IMR-90 (cell line): Measurements from ENCODE around the gene NF2. TPM values are rescaled to one million over a fixed set of nuclear protein-coding genes. Genes with fewer than 3 reads are reported as not detected.

Experiments used
- ATAC-seq: fragments of 200-7000 bp; cut with Tn5 transposase; 2 replicates; pipeline ENCODE4 v1.9.1; 2020; ENCODE audit warnings: low read depth, mild to moderate bottlenecking, moderate library complexity
- BruUV-seq: library from RNA; stranded (reverse); fragments of 400-500 nt; replicated peaks from 2 replicates; lab custom pipeline; 2021; lab: Mats Ljungman, UMichigan
- CTCF ChIA-PET: fragments of 300-600 bp; formaldehyde crosslinking; extraction: SDS; loops from one replicate; lab custom pipeline; 2021; ENCODE audit warnings: antibody characterized with exemption; lab: Yijun Ruan, JAX
- POLR2A ChIA-PET: fragments of 300-600 bp; sonication (Branson Sonifier 250); formaldehyde crosslinking; loops from one replicate; lab custom pipeline; 2022; ENCODE audit warnings: antibody characterized with exemption; ENCODE audit not compliant: unreplicated experiment; lab: Charles Lee
- DNase-seq: peaks from one replicate; pipeline ENCODE4 v3.0.0; 2013
- H2AFZ ChIP-seq: replicated peaks from 2 replicates; pipeline ENCODE3; 2013; ENCODE audit warnings: low read length, mild to moderate bottlenecking; ENCODE audit not compliant: poor library complexity
- H2AK5ac ChIP-seq: 2 replicates; pipeline ENCODE4 v1.6.1; 2013; ENCODE audit warnings: low read depth, low read length, inconsistent platforms
- H2AK9ac ChIP-seq: replicated peaks from 2 replicates; pipeline ENCODE3; 2013; ENCODE audit warnings: mild to moderate bottlenecking, low read depth, low read length, moderate library complexity; ENCODE audit not compliant: poor library complexity
- H2BK120ac ChIP-seq: 2 replicates; pipeline ENCODE4 v1.6.1; 2013; ENCODE audit warnings: low read depth, low read length, inconsistent platforms
- H2BK15ac ChIP-seq: 3 replicates; pipeline ENCODE4 v1.6.1; 2013; ENCODE audit warnings: low read depth, low read length, inconsistent platforms
- H2BK20ac ChIP-seq: 2 replicates; pipeline ENCODE4 v1.6.1; 2013; ENCODE audit warnings: low read depth, mild to moderate bottlenecking, inconsistent platforms, low read length, moderate library complexity
- H2BK5ac ChIP-seq: 2 replicates; pipeline ENCODE4 v1.6.1; 2013; ENCODE audit warnings: mild to moderate bottlenecking, low read depth, low read length, inconsistent platforms; ENCODE audit not compliant: poor library complexity, severe bottlenecking
- H3K14ac ChIP-seq: replicated peaks from 2 replicates; pipeline ENCODE4 v1.6.1; 2013; ENCODE audit warnings: low read depth, low read length, inconsistent platforms
- H3K18ac ChIP-seq: 2 replicates; pipeline ENCODE4 v1.6.1; 2013; ENCODE audit warnings: low read depth, low read length, control low read depth
- H3K23ac ChIP-seq: 2 replicates; pipeline ENCODE4 v1.6.1; 2013; ENCODE audit warnings: low read depth, low read length, inconsistent platforms
- H3K27ac ChIP-seq: 2 replicates; pipeline ENCODE4 v1.5.1; 2013; ENCODE audit warnings: mild to moderate bottlenecking, control low read depth, low read length; ENCODE audit not compliant: insufficient read depth
- H3K27me3 ChIP-seq: 2 replicates; pipeline ENCODE4 v1.6.1; 2013; ENCODE audit warnings: low read length; ENCODE audit not compliant: control insufficient read depth, insufficient read depth
- H3K36me3 ChIP-seq: 2 replicates; pipeline ENCODE4 v1.6.1; 2013; ENCODE audit warnings: low read length, mixed read lengths; ENCODE audit not compliant: control insufficient read depth, insufficient read depth
- H3K4ac ChIP-seq: 2 replicates; pipeline ENCODE4 v1.6.1; 2013; ENCODE audit warnings: low read depth, low read length, inconsistent platforms
- H3K4me1 ChIP-seq: 2 replicates; pipeline ENCODE4 v1.6.1; 2013; ENCODE audit warnings: low read length, mixed read lengths; ENCODE audit not compliant: control insufficient read depth, insufficient read depth
- H3K4me2 ChIP-seq: 2 replicates; pipeline ENCODE4 v1.6.1; 2013; ENCODE audit warnings: low read depth, mild to moderate bottlenecking, control low read depth, low read length, moderate library complexity
- H3K4me3 ChIP-seq: 2 replicates; pipeline ENCODE4 v1.5.1; 2013; ENCODE audit warnings: low read depth, mild to moderate bottlenecking, control low read depth, low read length, moderate library complexity; ENCODE audit not compliant: insufficient read depth
- H3K56ac ChIP-seq: 2 replicates; pipeline ENCODE4 v1.6.1; 2013; ENCODE audit warnings: low read length, inconsistent platforms; ENCODE audit not compliant: insufficient read depth; ENCODE audit errors: extremely low read depth
- H3K79me1 ChIP-seq, 2 experiments: 2 replicates each; pipeline ENCODE4 v1.6.1; 2013; ENCODE audit warnings: low read length in 2 of 2, inconsistent platforms in 1 of 2, low read depth in 1 of 2
- H3K9ac ChIP-seq: 2 replicates; pipeline ENCODE4 v1.6.1; 2013; ENCODE audit warnings: low read depth, low read length, control low read depth
- H3K9me1 ChIP-seq: 2 replicates; pipeline ENCODE4 v1.6.1; 2013; ENCODE audit warnings: low read length, inconsistent platforms; ENCODE audit not compliant: insufficient read depth
- H3K9me3 ChIP-seq: 2 replicates; pipeline ENCODE4 v1.6.1; 2013; ENCODE audit warnings: low read length; ENCODE audit not compliant: control insufficient read depth, insufficient read depth
- H4K20me1 ChIP-seq: 2 replicates; pipeline ENCODE4 v1.6.1; 2013; ENCODE audit warnings: low read length, inconsistent platforms; ENCODE audit not compliant: insufficient read depth
- H4K5ac ChIP-seq: 2 replicates; pipeline ENCODE4 v1.6.1; 2013; ENCODE audit warnings: mild to moderate bottlenecking, low read depth, low read length, control low read depth
- H4K8ac ChIP-seq, 2 experiments: 2 replicates each; pipeline ENCODE4 v1.6.1; 2013; ENCODE audit warnings: low read depth in 2 of 2, low read length in 2 of 2, control low read depth in 1 of 2, inconsistent platforms in 1 of 2
- H4K91ac ChIP-seq: 2 replicates; pipeline ENCODE4 v1.6.1; 2013; ENCODE audit warnings: low read depth, low read length, inconsistent platforms; ENCODE audit not compliant: insufficient read depth
- BHLHE40 ChIP-seq: fragments of 150-350 bp; IDR thresholded peaks from 2 replicates; pipeline ENCODE4 v1.6.1; 2016; ENCODE audit warnings: mild to moderate bottlenecking, low read depth, low read length
- CTCF ChIP-seq: conservative IDR thresholded peaks from 2 replicates; pipeline ENCODE4 v1.5.1; 2012; ENCODE audit warnings: mild to moderate bottlenecking, low read depth, low read length, improper control_type of control experiment
- ELK1 ChIP-seq: fragments of 150-350 bp; IDR thresholded peaks from 2 replicates; pipeline ENCODE4 v1.6.1; 2016; ENCODE audit warnings: low read depth, mild to moderate bottlenecking, low read length, moderate library complexity, borderline replicate concordance
- MAZ ChIP-seq: IDR thresholded peaks from 2 replicates; pipeline ENCODE4 v1.6.1; 2012; ENCODE audit warnings: low read depth, mild to moderate bottlenecking, low read length, improper control_type of control experiment, moderate library complexity, borderline replicate concordance
- MXI1 ChIP-seq: IDR thresholded peaks from 2 replicates; pipeline ENCODE4 v1.6.1; 2012; ENCODE audit warnings: low read depth, mild to moderate bottlenecking, low read length, moderate library complexity, borderline replicate concordance
- NFE2L2 ChIP-seq: fragments of 150-350 bp; IDR thresholded peaks from 2 replicates; pipeline ENCODE4 v1.6.1; 2016; ENCODE audit warnings: low read depth, mild to moderate bottlenecking, low read length
- RAD21 ChIP-seq: IDR thresholded peaks from 2 replicates; pipeline ENCODE4 v1.6.1; 2012; ENCODE audit warnings: low read length, improper control_type of control experiment
- RCOR1 ChIP-seq: IDR thresholded peaks from 2 replicates; pipeline ENCODE4 v1.6.1; 2012; ENCODE audit warnings: mild to moderate bottlenecking, low read length, improper control_type of control experiment; ENCODE audit not compliant: insufficient replicate concordance
- RFX5 ChIP-seq: IDR thresholded peaks from 2 replicates; pipeline ENCODE4 v1.8.0; 2012; ENCODE audit warnings: low read depth, mild to moderate bottlenecking, low read length, moderate library complexity
- USF2 ChIP-seq: fragments of 150-350 bp; IDR thresholded peaks from 2 replicates; pipeline ENCODE4 v1.6.1; 2017; ENCODE audit warnings: mild to moderate bottlenecking, antibody characterized with exemption, low read length, low read depth
- WGBS, 2 experiments: methylation state at CpG; one replicate each; pipeline versions ENCODE4 v1.1.5 to v1.1.7; 2013; ENCODE audit warnings: missing lambda C conversion rate in 2 of 2; ENCODE audit not compliant: insufficient read length in 1 of 2; ENCODE audit errors: extremely low coverage in 2 of 2; 5-methylcytosine and 5-hydroxymethylcytosine counted together
- dilution Hi-C: fragments of 300-500 bp; cut with HindIII; formaldehyde crosslinking; loops from one replicate; pipeline ENCODE4 v1.14.3; 2018; ENCODE audit warnings: low sequenced_read_pairs; ENCODE audit not compliant: unreplicated experiment
- in situ Hi-C: fragments of 300-500 bp; cut with MboI; formaldehyde crosslinking; loops from 3 replicates; pipeline ENCODE4 v1.14.3; 2019; ENCODE audit warnings: low sequenced_read_pairs, inconsistent platforms, mixed read lengths
- intact Hi-C: fragments of 100-400 bp; cut with micrococcal nuclease; formaldehyde crosslinking; loops from 2 replicates; pipeline ENCODE4 v1.10.0; 2022
- polyA plus RNA-seq, 3 experiments: library from polyadenylated mRNA; depleted of rRNA; stranded (reverse); fragments of >200 nt; gene quantifications; 2 replicates each; pipeline ENCODE4 v1.2.3, GENCODE V29; 2012; ENCODE audit warnings: low replicate concordance in 1 of 3
- total RNA-seq: library from RNA; depleted of rRNA; stranded (reverse); fragments of >200 nt; gene quantifications from 2 replicates; pipeline ENCODE4 v1.2.3, GENCODE V29; 2012

NF2 gene
- total and polyA plus RNA-seq, 2 of the 4 experiments (the other 2 are of a cell fraction): 59.0 to 151 TPM

- Histone ChIP-seq H2AFZ (no peak overlapping the region), H3K9me1 (no peaks in the 10 kb centered on the region), H3K23ac (no peak overlapping the region), H2BK15ac (no peak overlapping the region), H2AK9ac (no peak overlapping the region), H3K9me3 (no peaks in the 10 kb centered on the region), H4K8ac (no peak overlapping the region), H3K79me1 (peaks cover 4 to 20% of the 10 kb centered on the region in 2 experiments; a peak in 3 of 4 replicates), H4K5ac (no peak overlapping the region), H3K27ac (no peak overlapping the region), H3K56ac (no peak overlapping the region), H3K4me3 (no peak overlapping the region), H3K4me1 (0 out of 2 replicates have a peak, but pooled peaks cover 2% of the 10 kb centered on the region), H3K36me3 (peaks cover 45% of the 10 kb centered on the region), H4K91ac (no peak overlapping the region), H3K4me2 (no peak overlapping the region), H3K9ac (no peak overlapping the region), H3K27me3 (no peaks in the 10 kb centered on the region), H2BK5ac (no peak overlapping the region), H2BK120ac (no peak overlapping the region), H2BK20ac (no peak overlapping the region), H4K20me1 (peaks cover 9% of the 10 kb centered on the region), H2AK5ac (no peak overlapping the region), H3K4ac (no peak overlapping the region), H3K14ac (no peak overlapping the region), H3K18ac (no peak overlapping the region)
- dilution Hi-C loops: loop anchor here (25.0 kb wide), 1 partner anchor 346 kb away; no protein-coding TSS in a partner anchor
- no peak for DNase-seq
- in situ Hi-C loops: no loop called here
- POLR2A ChIA-PET: no interaction called here
- TF ChIP-seq RFX5 (no peak), MXI1 (no peak), RCOR1 (no peak), BHLHE40 (no peak), NFE2L2 (no peak), ELK1 (no peak), RAD21 (no peak), CTCF (no peak), MAZ (no peak), USF2 (no peak)
- no peak for ATAC-seq
- CTCF ChIA-PET: no interaction called here
- intact Hi-C loops: loop anchor here (2.0 kb wide), 1 partner anchor 313 kb away; no protein-coding TSS in a partner anchor
- WGBS, 2 experiments: 88% methylated on average over 11 of the region's 13 CpGs; no CpG with 5 or more reads in 1 of the 2 experiments
- no TSS peak for BruUV-seq
Observed at GRCh38 chr22:29691636-29692326, 88.3 kb downstream of the NF2 start.
